Right ventricle myocardium inferior (tissue), 1 donor: ENCODE measurements around the gene FLCN. TPM values are rescaled to one million over a fixed set of nuclear protein-coding genes. Genes with fewer than 3 reads are reported as not detected.

Source experiments
- ATAC-seq: fragments of 200-7000 bp; cut with Tn5 transposase; one replicate; pipeline ENCODE4 v1.9.1; 2020; ENCODE audit warnings: mild to moderate bottlenecking, moderate library complexity
- DNase-seq: peaks from one replicate; pipeline ENCODE4 v3.0.0; 2021; ENCODE audit errors: missing footprints
- intact Hi-C: fragments of 100-400 bp; cut with DNase I; formaldehyde crosslinking; loops from one replicate; pipeline ENCODE4 v1.11.0; 2022
- total RNA-seq: library from RNA; stranded (reverse); fragmentation: NEBNext Ultra II Directional; extraction: Animal tissue kit (Norgen Biotek cat#: 25700); gene quantifications from one replicate; pipeline ENCODE4 v1.2.1, GENCODE V29; 2021
- donor health status: DM: no; HTN: yes; CAD: no; lungs with severe emphysema.

The FLCN gene
- total RNA-seq, 1 donor from 2014 or later, result 56.4 TPM

DNA sequence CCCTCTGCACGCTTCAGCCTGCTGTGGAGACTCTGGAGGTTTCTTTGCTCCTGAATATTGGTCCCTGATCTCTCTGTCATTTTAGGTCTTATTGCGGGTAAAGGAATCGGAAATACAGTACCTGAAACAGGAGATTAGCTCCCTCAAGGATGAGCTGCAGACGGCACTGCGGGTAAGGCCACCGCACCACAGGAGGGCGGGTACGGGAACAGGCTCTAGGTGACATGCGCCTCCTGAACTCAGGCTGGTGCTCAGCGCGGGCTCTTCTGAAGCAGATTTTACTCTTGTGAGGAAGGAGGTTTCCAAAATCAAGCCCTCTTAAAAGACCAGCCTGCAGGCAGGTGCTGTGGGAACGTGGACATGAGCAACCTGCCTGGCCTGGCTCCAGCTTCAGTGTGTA is 60.6 kb downstream of the FLCN start:
- intact Hi-C loops, result no loop called here
- no peak for ATAC-seq
- no peak for DNase-seq

DNA sequence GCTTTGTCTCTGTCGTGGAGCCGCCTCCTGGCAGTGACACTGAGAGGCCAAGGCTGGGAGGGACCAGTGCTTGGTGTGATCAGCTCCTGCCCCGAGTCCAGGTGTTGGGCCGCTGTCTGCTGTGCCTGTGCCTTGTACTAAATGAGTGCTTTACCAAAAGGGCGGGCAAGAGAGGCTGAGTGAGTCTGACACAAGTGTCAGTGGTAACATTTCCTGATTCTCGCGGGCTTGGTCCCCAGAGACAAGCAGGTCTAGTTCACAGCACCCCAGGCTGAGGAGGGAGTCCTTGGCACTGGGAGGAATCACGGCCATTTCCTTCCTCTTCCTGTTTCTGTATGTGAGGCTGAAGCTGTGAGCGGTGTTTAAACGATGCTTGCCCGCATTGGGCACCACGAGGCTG is 61.1 kb downstream of the FLCN start:
- intact Hi-C loops, result no loop called here
- ATAC-seq (no peak), DNase-seq (no peak)

DNA sequence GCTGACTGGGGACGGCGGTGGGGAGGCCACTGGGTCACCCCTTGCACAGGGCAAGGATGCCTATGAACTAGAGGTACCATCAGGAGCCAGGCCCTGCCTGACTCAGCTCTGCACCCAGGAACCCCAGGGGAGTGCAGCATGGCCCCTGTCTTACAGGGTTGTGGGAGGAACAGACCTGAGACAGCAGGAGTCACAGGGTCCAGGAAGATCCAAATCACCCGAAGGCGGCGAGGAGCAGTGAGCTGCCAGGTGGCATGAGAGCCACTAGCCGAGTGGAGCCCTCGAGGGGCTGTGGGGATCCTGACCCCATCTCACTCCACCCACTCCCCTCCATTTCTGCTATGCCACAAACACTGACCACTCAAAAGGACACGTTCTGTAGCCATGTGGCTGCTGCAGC is 61.6 kb downstream of the FLCN start:
- intact Hi-C loops, result no loop called here
- ATAC-seq, result no peak
- DNase-seq, result no peak

DNA sequence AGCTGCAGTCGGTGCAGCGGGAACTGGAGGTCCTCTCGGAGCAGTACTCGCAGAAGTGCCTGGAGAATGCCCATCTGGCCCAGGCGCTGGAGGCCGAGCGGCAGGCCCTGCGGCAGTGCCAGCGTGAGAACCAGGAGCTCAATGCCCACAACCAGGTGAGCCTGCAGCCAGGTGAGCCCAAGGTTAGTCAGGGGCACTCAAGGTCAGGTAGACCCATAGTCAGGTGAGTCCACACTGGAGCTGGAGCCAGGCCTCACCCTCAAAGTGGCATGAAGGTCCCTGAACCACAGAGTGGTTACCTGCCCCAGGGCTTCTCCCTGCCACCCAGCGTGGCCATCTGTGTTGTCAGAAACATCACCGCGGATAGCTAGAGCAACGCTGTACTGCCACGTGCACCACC is 63.0 kb downstream of the FLCN start:
- ATAC-seq, result no peak
- no peak for DNase-seq

DNA sequence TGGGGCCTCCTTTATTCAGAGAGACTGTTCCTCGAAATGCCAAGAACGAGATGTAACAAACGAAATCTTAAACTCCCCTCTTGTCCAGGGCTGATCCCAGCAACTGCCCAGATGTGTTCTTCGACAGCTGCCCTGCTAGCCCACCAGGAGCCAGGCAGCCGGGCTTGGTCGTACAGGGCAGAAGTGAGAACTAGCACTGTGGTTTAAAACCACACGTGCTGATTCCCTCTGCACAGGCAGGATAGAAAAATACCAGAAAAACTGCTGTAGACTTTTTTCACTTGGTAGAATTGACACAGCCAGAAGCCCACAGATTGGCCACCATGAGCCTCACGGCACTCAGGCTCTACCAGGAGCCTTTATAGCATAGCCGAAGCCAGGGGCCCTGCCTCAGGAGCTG is 64.0 kb downstream of the FLCN start:
- DNase-seq, result no peak
- ATAC-seq, result no peak
- intact Hi-C loops, result no loop called here

More for the DNA sequence above, 63.0 kb downstream of the FLCN start:
- intact Hi-C loops, result no loop called here

DNA sequence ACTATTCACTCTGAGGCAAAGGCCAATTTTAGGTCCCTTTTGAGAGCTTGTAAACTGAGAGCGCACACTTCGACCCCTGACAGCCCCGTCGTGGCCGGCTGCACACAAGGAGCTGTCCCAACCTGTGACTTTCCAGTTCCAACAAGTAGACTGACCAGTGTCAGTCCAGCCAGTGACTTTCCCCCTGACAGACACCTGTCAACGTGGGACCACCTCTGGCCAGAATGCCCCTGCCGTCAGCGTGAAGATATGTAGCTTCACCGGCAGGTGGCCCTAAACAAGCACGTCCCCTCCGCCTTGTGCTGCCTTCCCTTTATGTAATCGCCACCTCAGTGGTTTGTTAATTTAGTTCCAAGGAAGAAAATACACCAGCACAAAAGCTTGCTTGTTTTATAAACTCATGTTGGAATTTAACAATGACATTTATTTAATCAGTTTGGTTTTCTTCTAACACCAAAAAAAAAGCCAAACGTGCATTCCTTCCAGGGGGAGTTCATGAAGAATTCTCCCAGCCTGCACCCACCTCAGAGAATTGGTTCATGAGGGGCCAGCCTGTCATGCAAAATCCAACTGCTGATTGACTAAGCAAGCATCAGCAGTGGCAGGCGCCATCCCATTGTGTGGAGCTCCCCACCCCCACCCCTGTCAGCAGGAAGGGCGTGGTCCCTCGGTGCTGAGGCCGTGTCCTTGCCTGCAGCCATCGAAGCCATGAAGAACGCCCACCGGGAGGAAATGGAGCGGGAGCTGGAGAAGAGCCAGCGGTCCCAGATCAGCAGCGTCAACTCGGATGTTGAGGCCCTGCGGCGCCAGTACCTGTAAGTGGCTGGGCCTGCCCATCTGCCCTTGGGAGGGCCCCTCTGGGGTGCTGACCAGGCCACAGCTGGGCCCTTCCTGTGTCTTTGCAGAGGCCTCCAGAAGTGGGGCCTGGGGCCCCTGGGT is 64.7 kb downstream of the FLCN start:
- ATAC-seq (peak; percentile 14), DNase-seq (no peak)
- intact Hi-C loops, result no loop called here

DNA sequence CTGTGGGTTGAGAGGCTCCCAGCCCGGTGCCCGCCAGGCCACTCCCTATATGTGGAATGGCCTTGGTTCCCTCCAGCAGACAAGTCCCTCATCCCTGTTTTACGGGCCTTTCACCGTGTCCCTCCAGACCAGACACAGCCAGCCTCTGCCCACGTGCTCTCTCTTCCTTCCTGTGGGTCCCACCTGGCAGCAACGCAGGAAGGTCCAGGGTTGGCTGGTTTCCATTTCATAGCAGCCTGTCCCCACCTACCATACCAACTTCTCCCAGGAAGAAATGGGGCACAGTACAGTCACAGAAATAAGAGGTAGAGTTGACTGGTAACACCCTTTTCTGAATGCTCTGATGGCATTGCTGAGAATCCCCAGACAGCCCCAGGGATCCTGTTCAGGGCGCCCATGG is 65.8 kb downstream of the FLCN start:
- intact Hi-C loops, result no loop called here
- DNase-seq, result no peak
- ATAC-seq, result no peak

DNA sequence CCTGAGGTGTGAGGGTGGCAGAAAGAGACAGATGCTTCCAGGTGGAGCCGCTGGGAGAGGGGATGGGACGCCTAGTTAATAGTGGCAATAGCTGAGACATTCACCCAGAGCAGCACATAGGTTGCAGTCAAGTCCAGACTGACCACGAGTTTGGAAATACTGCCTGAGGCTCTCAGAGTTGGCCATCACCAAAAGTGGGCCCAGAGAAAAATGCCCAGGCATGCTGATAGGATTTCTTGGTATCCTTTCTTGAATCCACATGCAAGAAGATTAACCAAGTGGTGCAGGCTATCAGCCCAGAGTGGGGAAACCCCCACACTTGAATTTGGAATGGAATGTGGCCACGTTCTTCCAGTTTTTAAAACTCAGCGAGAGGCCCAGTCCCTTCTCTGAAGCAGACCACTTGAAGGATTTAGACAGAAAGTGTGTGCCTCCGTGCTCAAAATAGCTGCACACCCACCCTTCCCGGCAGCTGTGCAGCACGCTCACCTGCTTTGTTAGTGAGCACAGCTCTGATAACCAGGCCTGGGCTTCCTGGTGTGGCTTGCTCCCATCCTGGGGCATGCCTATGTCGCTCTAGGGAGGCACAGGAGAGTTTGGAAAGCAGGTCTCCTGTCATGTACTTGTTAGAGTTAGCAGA is 66.5 kb downstream of the FLCN start:
- ATAC-seq (no peak), DNase-seq (no peak)
- intact Hi-C loops, result no loop called here

DNA sequence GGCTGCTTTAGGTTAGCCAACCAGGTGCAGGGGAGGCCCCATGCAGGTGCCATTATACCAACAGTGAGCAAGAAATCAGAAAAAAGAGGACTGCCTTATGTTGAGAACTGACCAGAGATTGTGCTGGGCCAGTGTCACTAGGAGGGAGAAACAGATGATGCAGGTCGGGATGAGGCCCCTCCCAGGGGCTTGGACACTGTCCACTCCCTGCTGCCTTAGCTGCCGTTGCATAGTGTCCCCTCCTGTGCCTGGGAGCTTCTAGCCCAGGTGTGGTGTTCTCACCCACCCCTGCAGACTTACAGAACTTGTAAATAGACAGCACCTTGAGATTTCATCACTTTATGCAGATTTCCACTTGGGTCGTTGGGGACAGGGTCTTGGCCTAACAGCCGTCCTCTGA is 67.6 kb downstream of the FLCN start:
- no peak for DNase-seq
- ATAC-seq, result no peak
- intact Hi-C loops, result no loop called here

DNA sequence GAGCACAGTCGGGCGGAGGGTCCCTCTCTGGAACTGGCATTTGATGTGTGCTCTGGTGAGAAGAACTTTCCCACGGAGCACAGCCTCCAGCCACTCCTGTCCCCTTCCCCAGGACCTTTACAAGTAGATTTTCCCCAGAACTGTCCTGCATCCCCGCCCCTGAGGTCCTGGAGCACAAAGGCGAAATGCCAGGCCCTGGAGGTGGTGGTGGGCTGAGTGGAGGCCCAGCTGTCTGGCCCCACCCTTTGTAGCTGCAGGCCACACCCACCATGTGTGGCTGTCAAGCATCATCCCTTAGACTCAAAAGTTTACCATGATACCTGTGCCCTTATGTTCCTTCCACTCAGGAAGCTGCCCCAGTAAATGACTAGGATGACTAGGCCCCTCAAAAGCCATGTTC is 68.6 kb downstream of the FLCN start:
- intact Hi-C loops, result no loop called here
- DNase-seq, result no peak
- ATAC-seq, result no peak

DNA sequence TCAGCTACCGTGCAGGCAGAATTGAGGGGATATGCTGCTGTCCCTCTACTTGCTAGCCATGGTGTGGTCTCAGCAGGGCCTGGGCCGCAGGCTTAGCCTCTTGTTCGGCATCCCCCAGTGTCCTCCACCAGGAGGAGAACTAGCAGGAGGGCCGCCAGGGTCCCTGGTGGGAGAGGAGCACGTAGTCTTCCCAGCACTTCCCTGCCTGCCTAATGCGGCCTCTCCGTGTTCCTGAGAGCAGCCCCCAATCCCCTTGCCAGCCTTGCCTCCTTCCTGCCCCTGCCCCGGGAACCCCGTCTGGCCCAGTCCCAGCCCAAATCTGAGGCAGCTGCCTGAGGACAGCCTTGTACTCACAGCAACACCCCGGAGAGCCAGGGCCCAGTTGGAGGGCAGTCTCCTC is 69.0 kb downstream of the FLCN start:
- intact Hi-C loops, result no loop called here
- no peak for ATAC-seq
- no peak for DNase-seq

DNA sequence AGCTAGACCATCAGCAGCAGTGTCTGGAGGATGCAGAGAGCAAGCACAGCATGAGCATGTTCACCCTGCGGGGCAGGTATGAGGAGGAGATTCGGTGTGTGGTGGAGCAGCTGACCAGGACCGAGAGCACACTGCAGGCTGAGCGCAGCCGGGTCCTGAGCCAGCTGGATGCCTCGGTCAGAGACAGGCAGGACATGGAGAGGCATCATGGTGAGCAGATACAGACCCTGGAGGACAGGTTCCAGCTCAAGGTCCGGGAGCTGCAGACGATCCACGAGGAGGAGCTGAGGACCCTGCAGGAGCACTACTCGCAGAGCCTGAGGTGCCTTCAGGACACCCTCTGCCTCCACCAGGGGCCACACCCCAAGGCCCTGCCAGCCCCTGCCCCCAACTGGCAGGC is 69.6 kb downstream of the FLCN start:
- no peak for ATAC-seq
- intact Hi-C loops, result no loop called here
- DNase-seq, result no peak

DNA sequence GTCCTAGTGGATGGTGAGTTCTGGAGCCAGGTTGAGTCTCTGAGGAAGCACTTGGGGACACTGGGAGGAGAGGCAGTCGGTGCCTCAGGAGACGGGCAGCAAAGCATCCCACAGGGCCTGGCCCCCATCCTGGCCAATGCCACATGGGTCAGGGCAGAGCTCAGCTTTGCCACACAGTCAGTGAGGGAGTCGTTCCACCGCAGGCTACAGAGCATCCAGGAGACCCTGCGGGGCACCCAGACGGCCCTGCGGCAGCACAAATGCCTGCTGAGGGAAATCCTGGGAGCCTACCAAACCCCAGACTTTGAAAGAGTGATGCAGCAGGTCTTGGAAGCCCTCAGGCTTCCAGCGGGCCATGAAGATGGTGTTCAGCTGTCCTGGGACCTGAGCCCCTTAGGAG is 70.5 kb downstream of the FLCN start:
- DNase-seq, result no peak
- intact Hi-C loops, result no loop called here
- ATAC-seq, result no peak

DNA sequence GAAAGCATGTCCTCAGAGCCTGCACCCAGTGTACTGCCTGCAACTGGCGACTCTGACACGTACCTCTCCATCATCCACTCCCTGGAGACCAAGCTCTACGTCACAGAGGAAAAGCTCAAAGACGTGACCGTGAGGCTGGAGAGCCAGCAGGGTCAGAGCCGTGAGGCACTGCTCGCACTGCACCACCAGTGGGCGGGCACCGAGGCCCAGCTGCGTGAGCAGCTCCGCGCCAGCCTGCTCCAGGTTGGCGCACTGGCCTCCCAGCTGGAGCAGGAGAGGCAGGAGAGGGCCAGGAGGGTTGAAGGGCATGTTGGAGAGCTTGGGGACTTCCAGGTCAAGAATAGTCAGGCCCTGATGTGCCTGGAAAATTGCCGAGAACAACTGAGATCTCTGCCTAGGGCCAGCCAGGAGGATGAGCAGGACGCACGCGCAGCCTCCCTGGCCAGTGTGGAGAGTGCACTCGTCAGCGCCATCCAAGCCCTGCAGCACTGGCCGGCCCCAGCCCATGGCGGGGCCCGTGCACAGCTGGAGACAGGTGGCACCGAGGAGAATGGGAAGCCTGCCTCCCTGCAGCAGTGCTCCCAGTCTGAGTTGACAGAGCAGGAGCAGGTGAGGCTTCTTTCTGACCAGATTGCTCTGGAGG is 71.2 kb downstream of the FLCN start:
- intact Hi-C loops, result no loop called here
- ATAC-seq (no peak), DNase-seq (no peak)

DNA sequence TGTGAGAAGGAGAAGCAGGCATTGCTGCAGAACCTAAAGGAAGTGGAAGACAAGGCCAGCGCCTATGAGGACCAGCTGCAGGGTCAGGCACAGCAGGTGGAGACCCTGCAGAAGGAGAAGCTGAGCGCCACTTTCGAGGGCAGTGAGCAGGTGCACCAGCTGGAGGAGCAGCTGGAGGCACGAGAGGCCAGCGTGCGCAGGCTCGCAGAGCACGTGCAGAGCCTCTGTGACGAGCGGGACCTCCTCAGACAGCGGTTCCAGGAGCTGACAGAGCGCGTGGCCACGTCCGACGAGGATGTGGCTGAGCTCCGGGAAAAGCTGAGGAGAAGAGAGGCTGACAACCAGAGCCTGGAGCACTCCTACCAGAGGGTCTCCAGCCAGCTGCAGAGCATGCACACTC is 72.3 kb downstream of the FLCN start:
- ATAC-seq, result no peak
- no peak for DNase-seq
- intact Hi-C loops, result no loop called here

DNA sequence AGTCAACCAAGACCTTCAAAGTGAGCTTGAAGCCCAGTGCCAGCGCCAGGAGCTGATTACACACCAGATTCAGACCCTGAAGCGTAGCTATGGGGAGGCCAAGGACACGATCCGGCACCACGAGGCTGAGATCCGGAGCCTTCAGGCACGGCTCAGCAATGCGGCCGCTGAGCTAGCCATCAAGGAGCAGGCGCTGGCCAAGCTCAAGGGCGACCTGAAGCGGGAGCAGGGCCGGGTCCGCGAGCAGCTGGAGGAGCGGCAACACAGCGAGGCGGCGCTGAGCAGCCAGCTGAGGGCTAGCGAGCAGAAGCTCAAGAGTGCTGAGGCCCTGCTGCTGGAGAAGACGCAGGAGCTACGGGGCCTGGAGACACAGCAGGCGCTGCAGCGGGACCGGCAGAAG is 72.8 kb downstream of the FLCN start:
- intact Hi-C loops, result no loop called here
- no peak for DNase-seq
- ATAC-seq, result no peak
